Peyer's patch (tissue), 4 donors: ENCODE data around the gene MIPOL1.

Experiments
- CTCF ChIP-seq, 6 experiments: fragments of 450-650 bp in 4 of 6; fragments of 200-600 bp in 2 of 6; sonication (generic) in 1 of 6; IDR thresholded peaks; one replicate each; pipeline ENCODE4 v1.5.1; 2017 to 2019; ENCODE audit warnings: antibody characterized with exemption in 6 of 6, mild to moderate bottlenecking in 3 of 6, moderate library complexity in 1 of 6
- POLR2A ChIP-seq, 2 donors: fragments of 450-650 bp; IDR thresholded peaks; one replicate each; pipeline ENCODE4 v1.5.1; 2017; ENCODE audit warnings: antibody characterized with exemption in 2 of 2, mild to moderate bottlenecking in 2 of 2, moderate library complexity in 2 of 2

- TF ChIP-seq CTCF (IDR thresholded peaks at IDR 0.05) = peak in 4 of 6 experiments; percentile 35 to 60 (median 49)
- no peak for TF ChIP-seq POLR2A (IDR thresholded peaks at IDR 0.05)
Measured at GRCh38 chr14:37232907-37233481, 35.3 kb downstream of the MIPOL1 start.
